Measurements from ENCODE around the gene BECN2.

DNA sequence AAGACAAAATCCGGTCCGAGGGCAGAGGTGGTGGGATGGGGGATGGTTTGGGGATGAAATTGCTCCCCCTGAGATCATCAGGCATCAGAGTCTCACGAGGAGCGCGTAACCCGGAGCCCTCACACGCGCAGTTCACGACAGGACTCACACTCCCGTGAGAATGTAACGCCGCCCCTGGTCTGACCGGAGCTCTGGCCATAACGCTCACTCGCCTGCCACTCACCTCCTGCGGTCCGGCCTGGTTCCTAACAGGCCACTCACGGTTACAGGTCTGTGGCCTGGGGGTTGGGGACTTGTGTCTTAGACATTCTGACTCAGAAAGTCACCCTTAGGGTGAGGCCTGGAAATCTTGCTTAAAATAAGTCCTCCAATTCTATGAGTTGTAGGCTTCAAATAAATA is 21.5 kb downstream of the BECN2 start:
- no peak for TF ChIP-seq POLR2A (IDR thresholded peaks at IDR 0.05; ENCODE audit: low read depth, low read length)
- TF ChIP-seq SPI1 (IDR thresholded peaks at IDR 0.05; ENCODE audit: low read depth, low read length) = no peak
- TF ChIP-seq POLR2AphosphoS5 (IDR thresholded peaks at IDR 0.05; ENCODE audit: low read depth, low read length) = no peak

All from GM12891 (cell line).